Heart left ventricle (tissue), 13 donors: Measurements from ENCODE around the gene SNX24.

Source experiments
- POLR2A ChIP-seq, 2 donors: fragments of 450-650 bp; IDR thresholded peaks; one replicate each; pipeline ENCODE4 v1.6.1; 2017; ENCODE audit warnings: antibody characterized with exemption in 2 of 2, mild to moderate bottlenecking in 2 of 2, moderate library complexity in 2 of 2
- TF ChIP-seq, protein P1 (sequence below), 12 donors: fragments of 200-600 bp; sonication (generic) in 4 of 12; IDR thresholded peaks; one replicate each; pipeline versions ENCODE4 v1.5.0 to v1.8.0; 2018 to 2022; ENCODE audit warnings: antibody characterized with exemption in 12 of 12, mild to moderate bottlenecking in 5 of 12
- donor health status: ischemic (EF 13 %, LVEDD 7.1; RV severe dilation, severe dysfunction).
- donor health status: DM: no; HTN: yes; CAD: no.
- donor health status: DM: no; HTN: no; CAD: no.
- donor health status: ischemic (EF 25% LVEDD 6.9; RV normal size, moderate dysfunction).
- donor health status: ischemic (EF 25% LVEDD 5.7; RV mildly dilated, moderate dysfunction).
- donor health status: ischemic (EF 35%, LVEDD 5.7; RV mildly dilated, moderate dysfunction).
- donor health status: nonischemic (EF 11% LVEDD 7.7; RV severe dilation, severe dysfunction).
- donor health status: DM: yes; HTN: yes; CAD: no.
- donor health status: PGD.
- donor health status: ischemic (EF 29% LVEDD 5.4; RV normal size, mild dysfunction).
- donor health status: nonischemic (EF 23%, LVEDD 6.1; RV moderate dilation, normal function).

DNA sequence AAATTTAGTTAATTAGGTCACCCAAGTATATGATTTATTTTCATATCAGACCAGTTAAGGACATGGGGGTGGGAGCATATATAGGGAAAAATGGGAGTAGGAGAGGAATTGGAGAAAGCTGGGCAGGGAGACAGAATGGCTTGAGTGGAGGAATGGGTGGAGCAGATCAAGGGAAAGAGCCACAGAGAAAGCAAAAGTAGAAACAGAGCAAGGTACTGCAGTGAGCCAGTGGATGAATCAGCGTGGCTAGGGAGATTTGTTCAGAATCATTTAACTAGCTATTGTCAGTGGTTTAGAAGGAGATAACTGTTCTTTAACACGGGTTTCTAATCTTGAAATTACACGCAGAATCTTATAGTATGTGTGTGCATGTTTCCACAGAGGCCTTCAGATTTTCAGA lies 37.4 kb downstream of the SNX24 start:
- TF ChIP-seq, protein P1, sequence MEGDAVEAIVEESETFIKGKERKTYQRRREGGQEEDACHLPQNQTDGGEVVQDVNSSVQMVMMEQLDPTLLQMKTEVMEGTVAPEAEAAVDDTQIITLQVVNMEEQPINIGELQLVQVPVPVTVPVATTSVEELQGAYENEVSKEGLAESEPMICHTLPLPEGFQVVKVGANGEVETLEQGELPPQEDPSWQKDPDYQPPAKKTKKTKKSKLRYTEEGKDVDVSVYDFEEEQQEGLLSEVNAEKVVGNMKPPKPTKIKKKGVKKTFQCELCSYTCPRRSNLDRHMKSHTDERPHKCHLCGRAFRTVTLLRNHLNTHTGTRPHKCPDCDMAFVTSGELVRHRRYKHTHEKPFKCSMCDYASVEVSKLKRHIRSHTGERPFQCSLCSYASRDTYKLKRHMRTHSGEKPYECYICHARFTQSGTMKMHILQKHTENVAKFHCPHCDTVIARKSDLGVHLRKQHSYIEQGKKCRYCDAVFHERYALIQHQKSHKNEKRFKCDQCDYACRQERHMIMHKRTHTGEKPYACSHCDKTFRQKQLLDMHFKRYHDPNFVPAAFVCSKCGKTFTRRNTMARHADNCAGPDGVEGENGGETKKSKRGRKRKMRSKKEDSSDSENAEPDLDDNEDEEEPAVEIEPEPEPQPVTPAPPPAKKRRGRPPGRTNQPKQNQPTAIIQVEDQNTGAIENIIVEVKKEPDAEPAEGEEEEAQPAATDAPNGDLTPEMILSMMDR (IDR thresholded peaks at IDR 0.05) = no peak
- TF ChIP-seq POLR2A (IDR thresholded peaks at IDR 0.05) = no peak
